PFSK-1 (cell line): ENCODE data around the gene GRAMD2B.

Source experiments
- POLR2AphosphoS5 ChIP-seq: IDR thresholded peaks from 2 replicates; pipeline ENCODE4 v1.6.1; 2012; ENCODE audit warnings: low read depth, mild to moderate bottlenecking, control low read depth, low read length, moderate library complexity
- TAF1 ChIP-seq: IDR thresholded peaks from 2 replicates; pipeline ENCODE4 v1.6.1; 2012; ENCODE audit warnings: low read length, control low read depth, borderline replicate concordance; ENCODE audit not compliant: insufficient read depth

DNA sequence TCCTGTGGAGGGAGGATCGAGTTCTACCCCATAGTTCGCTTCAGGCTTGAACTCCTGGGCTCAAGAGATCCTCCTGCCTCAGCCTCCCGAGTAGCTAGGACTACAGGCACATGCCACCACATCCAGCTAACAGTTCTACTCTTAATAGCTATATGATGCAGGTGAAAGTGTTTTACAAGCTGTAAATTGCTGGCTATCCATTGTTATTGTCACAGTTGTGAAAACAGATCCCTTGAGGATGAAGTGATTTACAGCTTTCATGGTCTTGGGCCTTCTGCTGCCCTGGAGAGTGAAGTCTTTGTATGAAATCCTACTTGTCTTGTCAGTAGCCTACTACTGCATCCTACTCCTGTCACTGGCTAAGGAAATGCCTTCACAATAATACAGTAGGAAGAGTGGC is 48.0 kb downstream of the GRAMD2B start:
- TF ChIP-seq POLR2AphosphoS5: no peak
- TF ChIP-seq TAF1: no peak
